GM12872 (cell line): ENCODE measurements around the gene AGAP1.

Experiments used
- CTCF ChIP-seq: IDR thresholded peaks from 3 replicates; pipeline ENCODE4 v1.5.1; 2011; ENCODE audit warnings: low read depth, mild to moderate bottlenecking, low read length, moderate library complexity; ENCODE audit not compliant: insufficient read depth

AGAP1 gene

GRCh38 chr2:235752846-235753245, 259.0 kb downstream of the AGAP1 start:
- TF ChIP-seq CTCF = no peak

GRCh38 chr2:235754357-235755207, 260.7 kb downstream of the AGAP1 start:
- TF ChIP-seq CTCF = no peak

DNA sequence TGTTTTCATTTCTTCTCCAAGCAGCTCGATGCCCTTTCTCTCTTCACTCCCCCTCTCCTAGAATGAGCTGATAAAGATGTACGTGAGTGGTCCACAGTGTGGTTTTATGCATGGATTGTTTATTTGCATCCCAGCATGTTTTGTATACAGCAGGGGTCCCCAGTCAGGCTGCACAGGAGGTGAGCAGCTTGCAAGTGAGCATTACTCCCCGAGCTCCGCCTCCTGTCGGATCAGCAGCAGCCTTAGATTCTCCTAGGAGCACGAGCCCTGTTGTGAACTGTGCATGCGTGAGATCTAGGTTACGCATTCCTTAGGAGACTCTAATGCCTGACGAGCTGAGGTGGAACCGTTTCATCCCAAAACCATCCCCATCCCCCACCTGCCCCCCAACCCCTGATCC, 262.6 kb downstream of the AGAP1 start:
- no peak for TF ChIP-seq CTCF

DNA sequence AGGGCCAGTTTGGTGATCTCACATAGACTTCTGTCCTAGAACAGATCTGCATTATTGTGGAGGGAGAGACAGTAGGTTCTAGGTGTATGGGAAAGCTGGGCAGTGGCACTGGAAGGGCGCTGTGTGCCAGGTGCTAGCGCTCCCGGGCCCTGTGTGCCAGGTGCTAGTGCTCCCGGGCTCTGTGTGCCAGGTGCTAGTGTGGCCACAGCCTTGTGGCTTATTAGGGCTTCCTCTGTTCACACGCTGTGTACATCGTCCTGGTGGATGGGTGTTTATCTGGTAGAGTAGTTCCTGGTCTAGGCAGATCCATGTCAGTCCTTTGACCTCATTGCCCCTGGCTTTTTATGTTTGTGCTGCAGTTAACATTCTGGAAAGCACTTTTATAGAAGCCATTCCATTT, 263.4 kb downstream of the AGAP1 start:
- TF ChIP-seq CTCF = no peak

GRCh38 chr2:235757640-235758039, 263.8 kb downstream of the AGAP1 start:
- TF ChIP-seq CTCF = no peak

DNA sequence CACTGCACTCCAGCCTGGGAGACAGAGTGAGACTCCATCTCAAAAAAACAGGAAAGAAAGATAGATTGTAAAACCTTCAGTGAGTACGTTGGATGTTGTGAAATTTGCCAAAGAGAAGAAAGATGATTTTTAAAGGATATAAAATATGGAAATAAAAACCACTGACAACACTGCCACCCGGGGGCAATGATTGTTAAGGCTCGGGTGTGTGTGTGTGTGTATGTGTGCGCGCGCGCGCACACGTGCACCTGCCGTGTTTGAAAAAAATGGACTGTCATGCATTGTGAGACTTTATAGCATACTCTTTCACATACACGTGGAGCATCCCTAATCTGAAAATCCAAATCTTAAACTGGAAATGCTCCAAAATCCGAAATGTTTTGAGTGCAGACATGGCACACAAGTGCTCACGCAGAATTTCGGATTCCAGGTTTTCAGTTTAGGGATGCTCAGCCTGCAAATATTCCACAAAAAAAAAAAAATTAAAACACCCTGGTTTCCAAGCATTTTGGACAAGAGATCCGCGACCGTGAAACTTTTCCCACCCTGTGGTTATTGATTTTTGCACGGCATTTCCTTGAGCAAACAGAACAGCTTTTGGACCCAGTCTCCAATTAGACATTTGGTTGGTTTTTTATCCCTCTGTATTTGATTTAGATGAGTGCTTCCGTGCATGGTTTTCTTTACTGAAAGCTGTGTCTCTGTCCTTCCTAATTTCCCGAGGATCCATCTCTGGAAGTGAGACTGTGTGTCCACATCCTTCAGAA, 269.2 kb downstream of the AGAP1 start:
- TF ChIP-seq CTCF = no peak

DNA sequence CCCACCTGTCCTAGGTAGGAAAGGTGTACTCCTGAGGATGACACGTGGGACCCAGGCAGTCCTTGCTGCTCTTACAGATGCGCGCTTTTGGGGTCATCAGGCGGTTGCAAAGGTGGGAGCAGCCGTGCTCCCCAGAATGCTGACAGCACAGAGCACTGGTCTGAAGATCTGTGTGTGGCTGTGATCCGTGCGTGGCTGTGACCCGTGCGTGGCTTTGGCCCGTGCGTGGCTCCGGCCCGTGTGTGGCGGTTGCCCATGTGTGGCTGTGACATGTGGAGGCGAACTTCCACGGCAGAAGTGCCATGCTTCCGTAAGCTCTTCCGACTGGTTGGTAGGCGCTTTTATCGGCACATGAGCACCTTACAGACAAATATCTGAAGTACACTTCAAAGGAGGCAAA, 270.0 kb downstream of the AGAP1 start:
- no peak for TF ChIP-seq CTCF
